Hepatocyte (in vitro differentiated cells): ENCODE measurements around the gene LEP.

ENCODE experiments used
- CTCF ChIP-seq: fragments of 200-600 bp; sonication (generic); IDR thresholded peaks from 2 replicates; pipeline ENCODE4 v1.5.1; 2016; ENCODE audit warnings: antibody characterized with exemption, mild to moderate bottlenecking; ENCODE audit not compliant: poor library complexity
- EZH2 ChIP-seq: fragments of 200-600 bp; sonication (generic); IDR thresholded peaks from 2 replicates; pipeline ENCODE4 v1.6.1; 2016; ENCODE audit warnings: antibody characterized with exemption, mild to moderate bottlenecking, borderline replicate concordance

GRCh38 chr7:128233471-128233870 lies 7.6 kb upstream of the LEP start:
- no peak for TF ChIP-seq EZH2
- no peak for TF ChIP-seq CTCF
